GM19438 (cell line): Measurements from ENCODE around the gene OR51I1.

Experiments used
- ATAC-seq: cut with Tn5 transposase; IDR thresholded peaks from one replicate; pipeline ENCODE4 v1.9.1; 2021; ENCODE audit warnings: low read depth; ENCODE audit not compliant: unreplicated experiment

Gene OR51I1, protein sequence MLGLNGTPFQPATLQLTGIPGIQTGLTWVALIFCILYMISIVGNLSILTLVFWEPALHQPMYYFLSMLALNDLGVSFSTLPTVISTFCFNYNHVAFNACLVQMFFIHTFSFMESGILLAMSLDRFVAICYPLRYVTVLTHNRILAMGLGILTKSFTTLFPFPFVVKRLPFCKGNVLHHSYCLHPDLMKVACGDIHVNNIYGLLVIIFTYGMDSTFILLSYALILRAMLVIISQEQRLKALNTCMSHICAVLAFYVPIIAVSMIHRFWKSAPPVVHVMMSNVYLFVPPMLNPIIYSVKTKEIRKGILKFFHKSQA

DNA sequence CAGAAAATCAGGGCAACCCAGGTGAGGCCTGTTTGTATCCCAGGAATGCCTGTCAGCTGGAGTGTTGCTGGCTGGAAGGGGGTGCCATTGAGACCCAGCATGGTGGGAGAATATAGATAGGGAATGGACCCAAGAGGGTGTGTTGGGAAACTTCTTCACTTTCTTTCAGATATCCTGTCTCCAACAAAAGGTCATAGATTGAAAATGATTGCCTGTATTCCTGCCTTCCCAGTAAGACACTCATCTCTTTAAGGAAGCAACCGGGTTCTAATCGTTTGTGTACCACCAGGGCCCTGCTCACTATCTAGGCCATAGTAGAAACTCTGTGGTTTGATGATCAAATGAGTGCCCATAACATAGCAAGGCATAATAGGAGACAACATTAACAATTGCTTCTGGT, at the start of gene OR51I1:
Gene OR51I1, minus strand, starts transcription at position 101 of the 400 bp plus-strand sequence. Its CDS starts 0 bp downstream, at position 101.
- ATAC-seq: no peak

DNA sequence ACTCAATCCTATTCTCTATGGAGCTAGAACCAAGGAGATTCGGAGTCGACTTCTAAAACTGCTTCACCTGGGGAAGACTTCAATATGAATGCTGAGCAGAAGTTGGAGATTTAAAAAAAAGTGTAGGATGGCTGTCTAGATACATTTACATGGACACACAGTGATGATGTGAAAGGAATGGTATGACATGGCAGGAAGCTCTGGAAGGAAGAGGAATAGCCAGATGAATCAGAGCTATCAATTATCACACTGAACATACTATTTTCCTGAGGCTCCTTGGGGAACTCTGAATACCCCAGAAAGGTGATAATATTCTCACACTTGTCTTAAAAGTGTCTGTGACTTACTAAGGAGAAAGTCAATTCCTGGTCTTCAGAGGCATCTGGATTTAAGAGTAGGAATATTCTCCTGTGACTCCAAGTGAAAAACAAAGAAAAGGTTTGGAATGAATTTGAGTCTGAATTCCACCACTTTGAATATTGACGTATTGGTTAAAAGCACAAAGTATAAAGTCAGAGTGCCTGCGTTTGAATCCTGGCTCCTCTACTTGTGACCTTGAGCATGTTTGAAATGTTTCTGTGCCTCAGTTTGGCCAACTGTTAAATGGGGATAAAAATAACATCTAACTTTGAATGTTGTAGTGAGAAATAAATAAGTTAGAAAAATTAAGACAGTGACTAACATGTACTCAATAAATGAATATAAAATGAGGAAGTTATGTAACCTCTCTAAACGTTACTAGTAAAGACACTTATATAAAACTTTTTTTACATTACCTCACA, 48.5 kb upstream of the OR51I1 start:
- no peak for ATAC-seq

DNA sequence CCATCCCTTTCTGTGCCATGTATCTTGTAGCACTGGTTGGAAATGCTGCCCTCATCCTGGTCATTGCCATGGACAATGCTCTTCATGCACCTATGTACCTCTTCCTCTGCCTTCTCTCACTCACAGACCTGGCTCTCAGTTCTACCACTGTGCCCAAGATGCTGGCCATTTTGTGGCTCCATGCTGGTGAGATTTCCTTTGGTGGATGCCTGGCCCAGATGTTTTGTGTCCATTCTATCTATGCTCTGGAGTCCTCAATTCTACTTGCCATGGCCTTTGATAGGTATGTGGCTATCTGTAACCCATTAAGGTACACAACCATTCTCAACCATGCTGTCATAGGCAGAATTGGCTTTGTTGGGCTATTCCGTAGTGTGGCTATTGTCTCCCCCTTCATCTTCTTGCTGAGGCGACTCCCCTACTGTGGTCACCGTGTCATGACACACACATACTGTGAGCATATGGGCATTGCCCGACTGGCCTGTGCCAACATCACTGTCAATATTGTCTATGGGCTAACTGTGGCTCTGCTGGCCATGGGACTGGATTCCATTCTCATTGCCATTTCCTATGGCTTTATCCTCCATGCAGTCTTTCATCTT, 47.6 kb upstream of the OR51I1 start:
- no peak for ATAC-seq

DNA sequence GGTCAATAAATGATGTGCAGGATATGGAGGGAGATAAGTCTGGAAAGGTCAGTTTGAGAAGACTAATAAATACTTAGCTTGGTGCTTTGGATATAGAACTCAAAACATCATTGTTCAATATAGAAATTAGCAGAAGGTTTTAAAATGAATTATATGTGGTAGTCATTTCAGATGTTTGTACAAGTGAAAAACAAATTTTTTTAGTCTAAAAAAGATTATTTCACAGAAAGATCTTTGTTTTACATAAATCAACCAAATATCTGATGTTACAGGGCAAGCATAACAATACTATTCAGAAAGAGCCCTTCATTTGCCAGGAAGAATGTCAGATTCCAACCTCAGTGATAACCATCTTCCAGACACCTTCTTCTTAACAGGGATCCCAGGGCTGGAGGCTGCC, 47.1 kb upstream of the OR51I1 start, which contains the start of gene OR52D1:
Gene OR52D1, plus strand, starts transcription at position 301 of the 400 bp plus-strand sequence. Its CDS starts 22 bp downstream, at position 323.
- no peak for ATAC-seq

DNA sequence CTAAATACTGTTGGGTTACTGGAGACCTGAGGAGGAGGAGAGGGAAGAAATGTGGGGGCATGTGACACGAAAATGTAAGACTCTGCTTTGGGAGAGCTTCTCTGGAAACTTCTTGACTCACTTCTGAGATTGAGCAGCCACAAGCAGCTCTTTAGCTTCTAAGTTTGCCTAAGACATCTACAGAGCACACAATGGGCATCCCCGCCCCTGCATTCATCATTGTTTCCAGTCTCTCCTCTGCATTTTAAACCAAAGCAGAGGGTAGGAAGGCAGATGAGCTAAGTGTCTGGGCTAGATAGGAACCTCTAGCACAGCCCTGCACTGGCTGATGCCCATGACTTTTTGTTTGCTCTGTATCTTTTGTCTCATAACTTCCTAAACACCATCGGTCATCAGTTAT, 45.1 kb upstream of the OR51I1 start:
- no peak for ATAC-seq

DNA sequence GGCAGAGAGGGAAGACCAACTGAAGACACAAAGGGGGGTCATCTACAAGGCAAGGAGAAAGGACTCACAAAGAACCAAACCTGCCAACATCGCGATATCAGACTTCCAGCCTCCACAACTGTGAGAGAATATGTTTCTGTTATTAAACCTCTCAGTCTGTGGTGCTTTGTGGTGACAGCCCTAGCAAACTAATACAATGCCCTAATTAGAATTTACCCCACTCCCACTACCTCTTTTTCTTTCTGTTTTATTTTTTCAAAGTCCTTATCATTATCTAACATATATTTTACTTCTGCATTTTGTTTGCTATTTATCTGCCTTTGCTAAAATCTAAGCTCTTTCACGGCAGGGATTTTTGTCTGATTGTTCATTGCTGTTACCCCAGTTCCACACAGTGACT, 44.7 kb upstream of the OR51I1 start:
- no peak for ATAC-seq

DNA sequence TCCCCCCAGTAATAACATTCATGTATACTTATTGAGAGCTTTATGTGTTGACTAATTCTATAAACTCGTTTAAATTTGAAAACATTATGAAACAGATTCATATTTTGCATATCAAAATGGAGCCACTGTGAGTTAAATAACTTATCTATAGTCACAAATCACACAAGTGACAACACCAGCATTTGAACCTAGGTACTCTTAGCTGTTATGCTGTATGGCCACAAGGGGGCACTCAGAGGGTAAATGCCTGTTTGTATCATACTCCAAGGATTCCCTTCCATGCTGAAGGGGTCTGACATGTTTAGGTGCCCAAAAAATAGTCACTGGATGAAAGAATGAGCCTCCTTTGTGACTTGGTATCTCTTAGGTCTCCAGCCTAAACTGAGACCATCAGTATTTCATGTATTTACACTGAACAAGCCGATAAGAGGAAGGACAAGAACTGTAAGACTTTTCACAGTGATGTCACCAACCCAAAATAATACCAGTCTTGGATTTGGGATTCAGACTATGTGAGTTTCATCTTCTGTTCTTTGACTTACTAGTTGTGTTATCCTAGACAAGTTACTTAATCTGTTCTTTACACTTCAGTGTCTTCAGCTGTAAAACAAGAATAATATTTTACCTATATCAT, 35.0 kb upstream of the OR51I1 start:
- ATAC-seq: peak; percentile 78

DNA sequence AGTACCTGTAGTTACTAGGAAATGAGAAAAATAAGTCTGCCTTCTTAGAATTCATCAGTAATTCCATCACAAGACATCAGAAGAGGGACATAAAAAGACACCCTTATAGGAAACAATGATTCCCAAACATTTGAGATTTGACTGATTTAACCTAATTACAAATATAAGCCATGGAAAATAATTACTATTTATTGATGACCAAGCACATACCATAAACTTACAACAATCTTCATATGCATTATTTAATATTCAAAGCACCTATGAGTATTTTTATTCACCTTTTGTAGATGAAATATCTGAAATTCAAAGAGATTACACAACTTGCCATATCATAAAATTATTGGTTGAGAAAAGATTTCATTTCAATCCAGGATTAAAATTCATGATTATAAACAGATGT, 32.6 kb upstream of the OR51I1 start:
- ATAC-seq: no peak

DNA sequence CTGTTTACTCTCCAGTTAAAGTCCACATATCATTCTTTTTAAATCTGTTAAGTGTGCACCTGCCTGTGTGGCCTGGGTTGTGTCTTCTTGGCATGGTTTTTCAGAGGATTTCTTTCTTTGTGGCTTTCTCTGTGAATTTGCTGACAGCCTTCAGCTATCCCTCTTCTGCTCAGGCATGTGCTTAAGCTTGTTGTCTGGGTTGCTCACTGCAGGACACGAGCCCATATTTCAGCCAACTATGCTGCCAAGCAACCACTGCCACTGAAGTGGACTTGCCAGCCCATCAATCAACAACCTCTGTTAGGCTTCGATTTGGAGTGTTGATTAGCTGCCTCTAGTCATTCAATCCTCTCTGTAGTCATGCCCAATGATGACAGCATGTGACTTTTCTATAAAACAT, 26.2 kb upstream of the OR51I1 start:
- no peak for ATAC-seq

DNA sequence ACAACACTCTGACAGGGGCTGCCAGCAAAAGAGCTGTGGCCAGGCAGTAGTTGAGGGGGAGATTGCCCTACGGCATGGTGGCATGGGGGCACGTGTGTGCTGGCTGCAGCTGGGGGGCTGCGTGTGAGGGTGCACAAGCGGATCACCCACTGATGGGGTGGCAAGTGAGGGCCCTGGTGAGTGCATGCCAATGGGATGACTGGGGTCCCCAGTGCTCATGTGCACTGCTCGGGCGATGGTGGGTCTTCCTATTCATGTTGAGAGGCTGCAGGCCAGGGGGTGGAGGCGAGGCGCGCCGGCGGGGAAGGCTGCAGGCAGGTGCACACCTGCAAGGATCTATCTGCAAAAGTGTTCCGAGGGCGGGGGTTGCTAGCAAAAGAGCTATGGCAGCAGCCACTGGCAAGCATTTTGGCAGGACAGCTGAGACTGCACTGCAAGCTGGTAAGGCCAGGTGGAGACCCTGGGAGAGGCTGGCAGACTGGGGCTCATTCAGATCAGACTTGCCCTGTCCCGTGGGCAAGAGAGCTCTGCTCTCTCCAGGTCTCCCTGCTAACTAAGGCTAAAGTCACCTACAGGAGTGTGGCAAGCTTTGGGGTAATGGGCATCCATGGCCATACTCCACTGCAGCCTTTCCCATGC, 19.8 kb upstream of the OR51I1 start:
- ATAC-seq: no peak

DNA sequence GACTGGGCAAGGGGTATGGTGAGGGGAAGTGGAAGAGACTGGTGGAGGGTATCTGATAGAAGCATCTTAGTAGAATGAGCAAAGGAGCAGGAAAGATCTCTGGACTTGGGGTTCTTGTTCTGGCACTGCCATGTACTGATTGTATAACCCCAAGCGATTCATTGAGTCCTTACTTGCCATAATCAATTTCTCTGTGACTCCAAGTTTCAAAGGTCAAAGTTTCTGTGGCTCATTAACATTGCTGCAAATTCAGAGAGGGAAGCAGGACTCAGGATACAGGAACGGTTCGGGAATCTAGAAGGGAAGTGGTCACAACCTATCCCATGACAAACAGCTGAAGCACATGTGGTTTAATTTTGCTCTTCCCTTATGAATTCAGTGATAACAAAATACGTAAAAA, 8.1 kb upstream of the OR51I1 start:
- ATAC-seq: no peak

DNA sequence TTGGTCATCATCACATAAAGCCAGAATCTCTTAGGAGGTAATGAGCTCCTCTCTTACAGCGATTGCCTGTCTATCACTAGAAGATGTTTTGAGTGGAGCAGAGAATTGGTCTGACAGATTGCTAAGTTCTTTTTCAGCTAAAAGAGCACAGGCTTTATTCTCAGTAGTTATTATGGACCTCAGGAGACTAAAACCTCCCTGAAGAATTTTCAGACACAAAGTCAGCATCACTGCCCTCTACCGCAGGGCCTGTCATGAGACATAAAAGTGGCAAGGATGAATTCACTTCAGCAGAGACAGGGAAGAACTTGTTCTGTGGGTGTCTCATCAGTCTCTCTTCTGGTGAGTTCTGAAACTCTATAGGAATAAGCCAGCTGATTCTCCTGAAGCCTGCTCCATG, 7.7 kb upstream of the OR51I1 start, which contains the start of gene OR51I2:
Gene OR51I2, plus strand, starts transcription at position 301 of the 400 bp plus-strand sequence. CDS start 4,166 bp downstream, outside the sequence.
- ATAC-seq: no peak

DNA sequence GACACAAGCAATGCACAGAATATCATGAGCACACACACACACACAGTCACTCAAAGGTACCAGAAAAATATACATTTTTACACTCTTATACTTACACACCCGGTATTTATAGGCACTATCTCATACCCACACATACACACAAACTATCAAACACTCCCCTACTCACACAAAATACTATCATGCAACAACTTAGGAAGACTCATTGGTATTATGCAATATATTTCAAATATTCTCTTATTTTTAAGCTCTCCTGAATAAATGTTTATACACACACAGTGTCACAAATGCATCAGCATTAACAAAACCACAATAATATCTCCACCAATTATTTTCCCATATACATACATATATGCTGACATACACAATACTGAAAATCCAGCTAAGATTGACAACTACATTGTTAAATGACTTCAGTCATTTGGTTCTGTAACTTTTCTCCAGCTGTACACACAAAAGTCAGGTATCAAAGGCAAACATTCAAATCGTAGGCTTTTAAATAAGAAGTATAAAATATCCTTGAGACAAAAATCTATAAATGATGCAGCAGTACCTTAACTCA, 2.6 kb upstream of the OR51I1 start:
- ATAC-seq: no peak

DNA sequence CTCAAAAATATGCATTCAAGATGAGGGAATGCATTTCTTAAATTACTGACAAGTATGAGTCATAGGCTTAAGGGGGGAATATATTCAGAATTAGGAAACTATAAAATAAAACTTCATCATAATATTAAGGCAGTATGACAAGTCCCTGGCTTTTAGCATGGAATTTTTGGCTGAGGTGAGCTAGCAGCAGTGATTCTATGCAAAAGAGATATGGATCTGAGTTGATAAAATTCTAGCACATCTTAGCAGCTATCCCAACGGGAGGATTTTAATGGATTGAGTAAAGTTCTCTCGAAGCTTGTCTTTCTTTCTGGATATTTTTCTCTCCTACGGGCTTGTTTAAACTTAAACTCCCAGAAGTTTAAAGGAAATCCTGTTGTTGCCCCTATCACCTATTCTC, 18.2 kb downstream of the OR51I1 start:
- no peak for ATAC-seq

DNA sequence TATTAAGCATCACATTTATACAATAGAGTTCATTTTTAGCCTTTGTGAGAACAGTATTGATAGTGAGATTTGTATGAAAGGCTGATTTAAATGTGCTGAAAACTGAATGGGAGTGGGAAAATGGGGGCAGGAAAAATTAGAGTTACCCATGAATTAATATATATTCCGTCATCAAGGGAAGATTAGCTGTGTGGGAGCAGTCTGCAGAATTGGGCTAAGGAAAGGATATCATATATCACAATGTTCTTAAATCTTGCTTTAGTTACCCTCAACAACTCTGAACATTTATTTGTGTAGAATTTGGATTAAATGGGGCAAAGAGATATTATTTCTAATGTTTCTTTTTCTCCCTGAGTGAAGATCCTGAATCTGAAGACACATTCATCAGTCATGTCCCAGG, 19.5 kb downstream of the OR51I1 start, which contains the start of gene OR51Q1:
Gene OR51Q1, plus strand, starts transcription at position 301 of the 400 bp plus-strand sequence. Its CDS starts 90 bp downstream, at position 391.
- no peak for ATAC-seq

DNA sequence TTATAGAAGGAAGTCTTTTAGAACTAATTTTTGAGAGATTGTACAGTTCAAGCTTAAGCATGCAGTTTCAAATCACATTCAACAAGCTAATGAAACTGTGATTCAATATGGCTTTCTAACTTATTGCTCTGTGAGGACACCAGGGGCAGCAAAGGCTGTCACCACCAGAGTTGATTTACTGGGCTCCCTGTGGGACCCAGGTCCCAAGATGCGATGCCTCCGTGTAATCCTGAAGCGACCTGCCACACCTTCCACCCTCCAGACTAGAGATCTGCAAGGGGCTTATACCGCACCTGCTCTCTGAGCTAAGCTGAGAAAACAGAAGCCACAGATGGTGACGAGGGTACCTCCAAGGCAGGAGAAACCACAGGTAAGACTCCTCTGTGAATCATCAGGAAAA, 20.3 kb downstream of the OR51I1 start:
- ATAC-seq: no peak

DNA sequence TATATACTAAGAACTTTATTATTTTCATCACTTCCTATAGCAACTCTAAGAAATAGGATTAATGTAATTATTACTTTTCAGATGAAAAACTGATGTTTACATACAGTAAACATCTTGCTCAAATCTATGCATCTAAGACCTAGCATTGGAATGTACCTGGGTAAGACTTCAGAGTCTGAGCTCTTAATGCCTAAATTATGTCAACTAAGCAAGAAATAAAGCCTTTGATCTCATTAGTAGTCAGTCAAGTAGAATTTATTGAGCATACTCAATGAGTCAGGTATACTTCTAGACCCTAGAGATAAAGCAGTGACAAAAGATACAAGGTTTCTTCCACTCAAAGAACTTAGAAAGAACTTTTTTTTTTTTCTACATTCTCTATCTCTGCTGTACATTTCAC, 36.1 kb downstream of the OR51I1 start:
- ATAC-seq: no peak

DNA sequence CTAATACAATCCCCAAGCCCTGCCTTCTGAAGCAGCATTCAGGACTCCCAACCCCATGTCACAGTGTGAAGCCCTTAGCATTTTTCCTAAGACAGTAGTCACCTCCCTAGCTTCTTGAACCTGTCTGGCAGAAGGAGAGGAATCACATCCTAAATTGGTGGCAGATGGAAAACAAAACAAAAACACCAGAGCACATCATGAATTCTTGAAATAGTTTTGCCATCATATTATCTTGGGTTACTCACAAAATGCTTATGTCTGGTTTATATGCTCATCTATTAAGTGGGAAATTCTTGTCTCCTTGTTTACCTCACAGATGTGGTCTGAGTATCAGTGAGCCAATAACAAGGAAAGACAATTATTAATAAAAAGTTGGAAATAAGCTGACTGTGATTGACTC, 42.4 kb downstream of the OR51I1 start:
- no peak for ATAC-seq

DNA sequence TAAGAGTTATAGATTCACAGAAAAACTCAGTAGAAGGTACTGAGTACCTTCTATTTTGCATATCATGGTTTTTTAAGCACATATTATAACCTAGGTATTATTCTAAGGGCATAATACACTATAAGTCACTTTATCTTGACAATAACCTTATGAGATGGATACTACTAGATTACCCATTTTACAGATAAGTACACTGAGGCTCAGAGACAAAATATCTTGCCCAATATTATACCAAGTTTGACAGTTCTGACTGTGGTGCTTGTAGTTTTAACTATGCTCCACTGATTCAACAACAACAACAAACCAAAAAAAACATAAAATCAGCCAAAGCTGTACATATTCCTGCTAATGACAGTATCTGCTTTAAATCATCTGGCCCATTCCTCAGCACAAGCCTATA, 47.2 kb downstream of the OR51I1 start:
- no peak for ATAC-seq
